ENCODE data around the gene USP8. TPM values are rescaled to one million over a fixed set of nuclear protein-coding genes. Genes with fewer than 3 reads are reported as not detected.

Gene USP8
- total RNA-seq, 1 experiment from 2014 or later = 33.2 TPM

DNA sequence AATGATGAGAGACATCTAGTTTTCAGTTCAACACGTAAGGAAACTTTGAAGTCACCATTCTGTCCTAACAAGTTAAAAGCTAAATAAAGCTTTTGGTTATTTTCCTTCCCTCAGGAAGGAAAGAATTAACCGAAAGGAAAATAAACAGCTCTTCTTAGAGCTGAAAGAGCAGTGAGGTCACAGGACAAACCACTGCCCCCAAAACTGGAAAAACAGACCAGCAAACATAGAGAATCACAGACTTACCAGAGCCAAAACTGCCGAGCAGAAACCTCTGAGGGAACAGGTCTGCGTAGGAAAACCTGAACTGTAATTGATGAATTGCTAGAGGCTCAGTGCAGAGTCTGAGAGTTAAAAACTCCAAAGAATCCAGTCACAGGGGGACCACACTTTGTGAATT is 107.6 kb downstream of the USP8 start:
- no peak for DNase-seq (ENCODE audit: low read depth)

- no peak for DNase-seq (ENCODE audit: low read depth)
Measured at GRCh38 chr15:50542887-50543210, 118.6 kb downstream of the USP8 start.

GRCh38 chr15:50543556-50543955 is 119.4 kb downstream of the USP8 start:
- no peak for DNase-seq (ENCODE audit: low read depth)

DNA sequence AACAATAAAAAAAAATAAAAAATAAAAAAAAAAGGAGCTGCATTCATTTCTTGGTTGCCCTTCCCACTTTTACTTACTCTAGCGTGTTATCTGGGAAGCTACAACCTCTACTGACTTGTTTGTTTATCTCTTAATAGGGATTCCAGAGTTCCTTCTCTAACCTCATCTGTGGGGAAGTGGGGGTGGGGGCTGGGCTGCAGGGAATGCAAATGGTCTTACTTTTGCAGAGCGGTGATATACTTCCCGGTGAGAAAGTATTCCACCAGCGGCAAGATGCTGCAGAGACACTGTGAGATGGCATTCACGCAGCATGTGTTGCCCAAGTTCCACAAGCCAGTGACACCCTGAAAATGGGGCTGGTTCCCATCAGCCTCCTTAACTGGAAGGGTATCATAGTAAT is 120.2 kb downstream of the USP8 start:
- no peak for DNase-seq (ENCODE audit: low read depth)

DNA sequence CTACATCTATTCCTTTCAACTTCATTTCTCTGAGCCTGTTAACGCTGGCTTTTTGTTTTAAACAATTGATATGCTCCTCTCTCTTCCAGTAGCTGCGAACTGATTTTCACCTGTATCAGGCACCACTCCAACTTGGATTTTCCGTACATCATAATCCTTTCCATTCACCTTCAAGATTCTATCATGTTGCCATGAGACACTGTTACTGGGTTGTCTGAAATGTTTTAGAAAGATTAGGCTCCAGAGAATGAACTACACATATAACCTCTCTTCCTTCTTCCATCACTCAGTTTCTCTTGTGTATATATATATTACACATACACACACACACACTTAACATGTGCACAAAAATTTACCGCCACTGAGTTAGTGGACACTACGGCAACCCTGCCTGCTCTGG is 122.4 kb downstream of the USP8 start, which contains the start of gene USP50:
Gene USP50 (minus strand): TSS at position 101 of the 400 bp plus-strand sequence. CDS start 141 bp downstream, outside the sequence.
- no peak for DNase-seq (ENCODE audit: low read depth)

DNA sequence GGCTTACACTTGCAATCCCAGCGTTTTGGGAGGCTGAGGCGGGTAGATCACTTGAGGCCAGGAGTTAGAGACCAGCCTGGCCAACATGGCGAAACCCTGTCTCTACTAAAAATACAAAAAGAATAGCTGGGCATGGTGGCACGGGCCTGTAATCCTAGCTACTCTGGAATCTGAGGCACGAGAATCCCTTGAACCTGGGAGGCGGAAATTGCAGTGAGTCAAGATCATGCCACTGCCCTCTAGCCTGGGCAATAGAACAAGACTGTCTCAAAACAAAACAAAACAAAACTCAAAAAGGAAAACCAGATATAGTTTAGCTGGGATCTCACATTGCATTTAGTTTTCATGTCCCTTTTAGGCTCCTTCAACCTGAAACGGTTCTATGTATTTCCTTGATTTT is 125.1 kb downstream of the USP8 start:
- peak; percentile 8 for DNase-seq (ENCODE audit: low read depth)

GRCh38 chr15:50552238-50552637 is 128.0 kb downstream of the USP8 start:
- no peak for DNase-seq (ENCODE audit: low read depth)

GRCh38 chr15:50556642-50557371 is 132.6 kb downstream of the USP8 start:
- DNase-seq (ENCODE audit: low read depth) = no peak

- no peak for DNase-seq (ENCODE audit: low read depth)
Measured at GRCh38 chr15:50558012-50558411, 133.8 kb downstream of the USP8 start.

GRCh38 chr15:50562735-50563640 is 138.8 kb downstream of the USP8 start:
- DNase-seq (ENCODE audit: low read depth) = no peak

- no peak for DNase-seq (ENCODE audit: low read depth)
Measured at GRCh38 chr15:50563756-50564155, 139.6 kb downstream of the USP8 start.

Small RNAs within 50 kb of the gene (small RNA-seq; reads per million reads assigned to genes)
- not detected for gene RNA5SP395

Other genes with a start within 250 kb of the USP8 start
- gene SLC27A2, start 242.2 kb upstream of the USP8 start, total RNA-seq (2014; rRNA removed; shearing (Covaris generic)) = not detected in 2 replicates
- not detected in 2 replicates for gene HDC, start 158.7 kb upstream of the USP8 start, total RNA-seq (2014; rRNA removed; shearing (Covaris generic))
- gene GABPB1, start 69.2 kb upstream of the USP8 start, total RNA-seq (2014; rRNA removed; shearing (Covaris generic)) = 55.7 and 56.0 TPM in 2 replicates
- gene USP50, start 122.3 kb downstream of the USP8 start, total RNA-seq (2014; rRNA removed; shearing (Covaris generic)) = 0.26 and 0.70 TPM in 2 replicates